GM12878 (cell line): ENCODE data around the gene CC2D1B. TPM values are rescaled to one million over a fixed set of nuclear protein-coding genes. Genes with fewer than 3 reads are reported as not detected.

Experiments
- ATAC-seq: fragments of 200-7000 bp; cut with Tn5 transposase; 3 replicates; pipeline ENCODE4 v1.9.1; 2020; ENCODE audit warnings: mild to moderate bottlenecking, moderate library complexity
- BruUV-seq: library from RNA; stranded (reverse); fragments of 400-500 nt; replicated peaks from 2 replicates; lab custom pipeline; 2021; lab: Mats Ljungman, UMichigan
- CTCF ChIA-PET: fragments of 300-600 bp; sonication (Branson Sonifier 250); formaldehyde crosslinking; extraction: SDS; loops from one replicate; lab custom pipeline; 2021; ENCODE audit warnings: inconsistent platforms; lab: Yijun Ruan, JAX
- POLR2A ChIA-PET: fragments of 350-600 bp; formaldehyde crosslinking; extraction: SDS; loops from one replicate; lab custom pipeline; 2021; ENCODE audit warnings: inconsistent platforms; lab: Charles Lee
- RAD21 ChIA-PET: fragments of 300-600 bp; sonication (Branson Sonifier 250); formaldehyde crosslinking; loops from one replicate; lab custom pipeline; 2023; ENCODE audit warnings: antibody characterized with exemption; ENCODE audit not compliant: unreplicated experiment; lab: Charles Lee
- SMC1A ChIA-PET: fragments of 300-600 bp; sonication (Branson Sonifier 250); formaldehyde crosslinking; loops from one replicate; lab custom pipeline; 2023; ENCODE audit not compliant: unreplicated experiment, uncharacterized antibody; lab: Charles Lee
- DNase-seq: peaks from one replicate; pipeline ENCODE4 v3.0.0-alpha.2; 2011; ENCODE audit warnings: low read depth, low spot score
- FAIRE-seq: peaks from 3 replicates; lab custom pipeline; 2011; peaks lifted over from hg19 to GRCh38; lab: Jason Lieb, UNC
- H2AFZ ChIP-seq: 2 replicates; pipeline ENCODE4 v1.6.0; 2011; ENCODE audit warnings: low read depth, low read length, control low read depth; ENCODE audit not compliant: control insufficient read depth
- H3K27ac ChIP-seq: 2 replicates; pipeline ENCODE4 v1.5.1; 2011; ENCODE audit warnings: control low read depth; ENCODE audit not compliant: control insufficient read depth, insufficient read depth
- H3K27me3 ChIP-seq, 2 experiments: replicated peaks in 1 of 2; 2 replicates each; pipeline versions ENCODE4 v1.6.0 to v1.6.1; 2011; ENCODE audit warnings: low read length in 1 of 2; ENCODE audit not compliant: control insufficient read depth in 2 of 2, insufficient read depth in 2 of 2
- H3K36me3 ChIP-seq, 2 experiments: 2 replicates each; pipeline ENCODE4 v1.5.1; 2011; ENCODE audit warnings: low read length in 1 of 2; ENCODE audit not compliant: control insufficient read depth in 2 of 2, insufficient read depth in 2 of 2
- H3K4me1 ChIP-seq: 2 replicates; pipeline ENCODE4 v1.6.1; 2011; ENCODE audit warnings: mild to moderate bottlenecking, low read length, moderate library complexity, mixed read lengths; ENCODE audit not compliant: control insufficient read depth, insufficient read depth
- H3K4me2 ChIP-seq: 2 replicates; pipeline ENCODE4 v1.6.0; 2011; ENCODE audit warnings: control low read depth; ENCODE audit not compliant: control insufficient read depth, insufficient read depth
- H3K4me3 ChIP-seq: fragments of 200-600 bp; sonication (generic); 2 replicates; pipeline ENCODE4 v1.5.1; 2016
- H3K79me2 ChIP-seq: 2 replicates; pipeline ENCODE4 v1.6.0; 2011; ENCODE audit warnings: low read length; ENCODE audit not compliant: control insufficient read depth, insufficient read depth
- H3K9ac ChIP-seq: 2 replicates; pipeline ENCODE4 v1.8.0; 2011; ENCODE audit warnings: low read length, control low read depth, mixed read lengths; ENCODE audit not compliant: control insufficient read depth, insufficient read depth
- H3K9me3 ChIP-seq: replicated peaks from 3 replicates; pipeline ENCODE4 v1.5.1; 2011; ENCODE audit warnings: mild to moderate bottlenecking, low read length; ENCODE audit not compliant: control insufficient read depth, insufficient read depth
- H4K20me1 ChIP-seq: 2 replicates; pipeline ENCODE4 v1.6.0; 2011; ENCODE audit not compliant: control insufficient read depth, insufficient read depth
- FOXM1 ChIP-seq: IDR thresholded peaks from 2 replicates; pipeline ENCODE4 v1.6.1; 2012; ENCODE audit warnings: low read depth, mild to moderate bottlenecking, inconsistent platforms, low read length, moderate library complexity
- KAT2A ChIP-seq: conservative IDR thresholded peaks from 2 replicates; pipeline ENCODE4 v1.6.1; 2011; ENCODE audit warnings: low read depth, low read length; ENCODE audit not compliant: control insufficient read depth
- MEF2A ChIP-seq: IDR thresholded peaks from 2 replicates; pipeline ENCODE4 v1.6.1; 2011; ENCODE audit warnings: low read depth, mild to moderate bottlenecking, low read length, moderate library complexity; ENCODE audit not compliant: insufficient read depth
- POLR2A ChIP-seq: IDR thresholded peaks from 2 replicates; pipeline ENCODE4 v1.6.1; 2011; ENCODE audit warnings: low read depth, mild to moderate bottlenecking, low read length
- SRF ChIP-seq, 2 experiments: IDR thresholded peaks; 2 replicates each; pipeline ENCODE4 v1.6.1; 2011; ENCODE audit warnings: low read depth in 2 of 2, low read length in 2 of 2, mild to moderate bottlenecking in 1 of 2, moderate library complexity in 1 of 2
- ZBTB11 ChIP-seq: fragments of 450-650 bp; formaldehyde crosslinking; IDR thresholded peaks from 2 replicates; pipeline ENCODE4 v1.5.0; 2022; ENCODE audit warnings: mild to moderate bottlenecking, missing genetic modification characterization
- WGBS: methylation state at CpG from one replicate; pipeline ENCODE4 v1.1.6; 2016; ENCODE audit warnings: low lambda C conversion rate; ENCODE audit not compliant: insufficient replicate concordance, insufficient coverage; ENCODE audit errors: missing lambda C conversion rate; 5-methylcytosine and 5-hydroxymethylcytosine counted together
- in situ Hi-C: fragments of 300-500 bp; cut with MboI; formaldehyde crosslinking; loops from 9 replicates; pipeline ENCODE4 v1.14.3; 2018; ENCODE audit warnings: mixed read lengths
- intact Hi-C: fragments of 100-400 bp; cut with micrococcal nuclease; formaldehyde crosslinking; loops from one replicate; pipeline ENCODE4 v1.14.2; 2022; ENCODE audit not compliant: unreplicated experiment
- polyA plus RNA-seq, 11 experiments: library from polyadenylated mRNA; depleted of rRNA in 4 of 11; unstranded in 6 of 11; stranded (reverse) in 5 of 11; fragments of >200 nt; fragmentation: Nextera tagmentation in 4 of 11; fragmentation: Illumina TruSeq in 1 of 11; extraction: Ambion mirVana in 4 of 11; extraction: Trizol in 1 of 11; gene quantifications; 1 replicate in 1 of 11; 2 replicates in 10 of 11; pipeline versions ENCODE4 v1.2.1 to v1.2.3, GENCODE V29; 2011 to 2016; ENCODE audit warnings: inconsistent platforms in 2 of 11, missing spikeins in 2 of 11, low read depth in 1 of 11
- total RNA-seq, 4 experiments: library from RNA; depleted of rRNA in 3 of 4; stranded (reverse); fragments of >200 nt in 3 of 4; fragmentation: Illumina TruSeq in 1 of 4; extraction: Trizol in 1 of 4; gene quantifications; 2 replicates each; pipeline versions ENCODE4 v1.2.1 to v1.2.3, GENCODE V29; 2013 to 2021

The CC2D1B gene
- total and polyA plus RNA-seq, 10 of the 15 experiments (the other 5 are each of a cell fraction or from before 2014, with no cell fraction given), result 0.90 to 29.4 (median 14.5) TPM

- Histone ChIP-seq H3K9me3 (no peaks in the 10 kb centered on the region), H3K36me3 (peaks cover 38 to 55% of the 10 kb centered on the region in 2 experiments), H3K27me3 (no peaks in the 10 kb centered on the region), H3K4me1 (no peaks in the 10 kb centered on the region), H3K27ac (no peak overlapping the region), H3K4me3 (no peak overlapping the region), H2AFZ (no peak overlapping the region), H4K20me1 (no peaks in the 10 kb centered on the region)
- CTCF ChIA-PET, result no interaction called here
- 97% methylated on average over 11 of the region's 11 CpGs for WGBS
- FAIRE-seq, result no peak
- POLR2A ChIA-PET, result no interaction called here
- no peak for ATAC-seq
- DNase-seq, result no peak
- intact Hi-C loops, result no loop called here
- BruUV-seq, result no TSS peak
- in situ Hi-C loops, result no loop called here
- TF ChIP-seq SRF (IDR thresholded peaks at IDR 0.05; ENCODE audit: low read depth in 2 of 2, low read length in 2 of 2), result no peak
- TF ChIP-seq POLR2A, result 0 out of 2 replicates have a peak, but pooled peaks have one; percentile 30
- no peak for TF ChIP-seq KAT2A
- no peak for TF ChIP-seq FOXM1
- no peak for TF ChIP-seq MEF2A
- TF ChIP-seq ZBTB11 (CRISPR knock-in tag), result no peak
- TF ChIP-seq, all 136 proteins: peak for 1
- ChIA-PET SMC1A (no interaction called here), RAD21 (no interaction called here)
- Histone ChIP-seq H3K9ac (no peak overlapping the region), H3K4me2 (no peak overlapping the region), H3K79me2 (no peaks in the 10 kb centered on the region)
Observed at GRCh38 chr1:52355847-52356505, 10.0 kb downstream of the CC2D1B start.
